GM19035 (cell line): ENCODE results near the gene PF4V1.

Experiments
- ATAC-seq: cut with Tn5 transposase; IDR thresholded peaks from one replicate; pipeline ENCODE4 v1.9.1; 2021; ENCODE audit not compliant: unreplicated experiment

PF4V1 gene

GRCh38 chr4:73844806-73845205 lies 8.3 kb upstream of the PF4V1 start:
- ATAC-seq, result no peak

- ATAC-seq, result no peak
These were observed 5.4 kb upstream of the PF4V1 start for GRCh38 chr4:73847526-73848182.

- no peak for ATAC-seq
These were observed 4.8 kb upstream of the PF4V1 start for GRCh38 chr4:73848183-73848777.

- ATAC-seq, result no peak
These were observed 2.7 kb upstream of the PF4V1 start for GRCh38 chr4:73850261-73850970.

- no peak for ATAC-seq
These were observed 1.8 kb upstream of the PF4V1 start for GRCh38 chr4:73851293-73851692.

GRCh38 chr4:73852771-73853170 lies 325 bp upstream of the PF4V1 start:
- ATAC-seq, result no peak

GRCh38 chr4:73853718-73854473 lies 800 bp downstream of the PF4V1 start:
- ATAC-seq, result no peak

GRCh38 chr4:73855406-73855805 lies 2.3 kb downstream of the PF4V1 start:
- no peak for ATAC-seq

- no peak for ATAC-seq
These were observed 3.4 kb downstream of the PF4V1 start for GRCh38 chr4:73856518-73856917.

GRCh38 chr4:73859614-73860088 lies 6.6 kb downstream of the PF4V1 start:
- ATAC-seq, result no peak

- ATAC-seq, result no peak
These were observed 7.1 kb downstream of the PF4V1 start for GRCh38 chr4:73860181-73860580.

- ATAC-seq, result no peak
These were observed 7.8 kb downstream of the PF4V1 start for GRCh38 chr4:73860917-73861316.

GRCh38 chr4:73862322-73862721 lies 9.2 kb downstream of the PF4V1 start:
- no peak for ATAC-seq

GRCh38 chr4:73864365-73864764 lies 11.3 kb downstream of the PF4V1 start:
- ATAC-seq, result no peak

- ATAC-seq, result no peak
These were observed 11.9 kb downstream of the PF4V1 start for GRCh38 chr4:73864961-73865360.

GRCh38 chr4:73865431-73866096 lies 12.5 kb downstream of the PF4V1 start:
- ATAC-seq, result no peak

GRCh38 chr4:73866246-73866645 lies 13.2 kb downstream of the PF4V1 start:
- no peak for ATAC-seq

GRCh38 chr4:73867783-73868182 lies 14.7 kb downstream of the PF4V1 start:
- no peak for ATAC-seq

- ATAC-seq, result no peak
These were observed 15.4 kb downstream of the PF4V1 start for GRCh38 chr4:73868206-73869129.
